Ishikawa (cell line): Measurements from ENCODE around the gene UVSSA.

Source experiments
- EGR1 ChIP-seq: IDR thresholded peaks from 2 replicates; pipeline ENCODE4 v1.6.1; 2012
- EP300 ChIP-seq: IDR thresholded peaks from 2 replicates; pipeline ENCODE4 v1.6.1; 2012; ENCODE audit warnings: borderline replicate concordance
- RAD21 ChIP-seq: IDR thresholded peaks from 2 replicates; pipeline ENCODE4 v1.6.1; 2012; ENCODE audit warnings: low read depth
- REST ChIP-seq: IDR thresholded peaks from 2 replicates; pipeline ENCODE4 v1.6.1; 2012; ENCODE audit warnings: low read depth, mild to moderate bottlenecking
- YY1 ChIP-seq: IDR thresholded peaks from 2 replicates; pipeline ENCODE4 v1.6.1; 2012; ENCODE audit warnings: low read depth
- ZBTB7A ChIP-seq: IDR thresholded peaks from 2 replicates; pipeline ENCODE4 v1.6.1; 2012; ENCODE audit warnings: low read depth

GRCh38 chr4:1302159-1302558 lies 44.8 kb upstream of the UVSSA start:
- TF ChIP-seq RAD21: no peak
- TF ChIP-seq ZBTB7A: no peak
- TF ChIP-seq EP300: no peak
- TF ChIP-seq EGR1: no peak
- no peak for TF ChIP-seq REST
- TF ChIP-seq YY1: no peak
